ENCODE measurements around the gene SLC49A3.
A peak's percentile ranks its signal among the peaks of the same experiment; 100 is the strongest.

SLC49A3 gene

DNA sequence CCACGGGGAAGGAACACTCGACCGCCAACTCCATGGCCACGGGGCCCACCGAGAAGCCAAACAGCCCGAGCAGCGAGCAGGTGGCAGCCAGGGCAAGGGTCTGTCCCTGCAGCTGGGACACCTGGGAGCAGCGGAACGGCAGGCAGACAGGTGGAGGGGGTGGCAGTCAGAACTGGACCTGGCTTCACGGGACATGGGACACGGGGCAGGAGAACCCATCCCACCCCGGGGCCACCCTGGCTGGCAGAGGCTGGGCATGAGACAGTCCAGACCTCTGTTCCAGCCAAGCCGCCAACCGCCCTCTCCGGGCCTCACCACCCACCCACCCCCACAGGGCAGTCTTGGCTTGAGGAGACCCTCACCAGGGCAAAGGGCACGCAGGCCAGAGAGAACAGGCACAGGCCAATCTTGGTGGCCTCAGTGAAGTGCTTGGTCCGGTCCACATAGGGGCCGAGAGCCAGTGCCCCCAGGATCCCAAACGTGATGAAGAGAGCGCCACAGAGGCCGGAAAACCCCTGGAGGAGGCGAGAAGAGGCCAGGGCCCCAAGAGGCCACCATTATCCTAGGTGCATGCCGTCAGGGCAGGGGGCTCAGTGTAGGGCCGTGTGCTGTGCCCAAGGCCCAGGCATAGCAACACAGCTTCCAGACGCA is 5.6 kb downstream of the SLC49A3 start:
- H3K27ac ChIP-seq: no peak overlapping the region
- DNase-seq (ENCODE audit: low read depth, low spot score): no peak

DNA sequence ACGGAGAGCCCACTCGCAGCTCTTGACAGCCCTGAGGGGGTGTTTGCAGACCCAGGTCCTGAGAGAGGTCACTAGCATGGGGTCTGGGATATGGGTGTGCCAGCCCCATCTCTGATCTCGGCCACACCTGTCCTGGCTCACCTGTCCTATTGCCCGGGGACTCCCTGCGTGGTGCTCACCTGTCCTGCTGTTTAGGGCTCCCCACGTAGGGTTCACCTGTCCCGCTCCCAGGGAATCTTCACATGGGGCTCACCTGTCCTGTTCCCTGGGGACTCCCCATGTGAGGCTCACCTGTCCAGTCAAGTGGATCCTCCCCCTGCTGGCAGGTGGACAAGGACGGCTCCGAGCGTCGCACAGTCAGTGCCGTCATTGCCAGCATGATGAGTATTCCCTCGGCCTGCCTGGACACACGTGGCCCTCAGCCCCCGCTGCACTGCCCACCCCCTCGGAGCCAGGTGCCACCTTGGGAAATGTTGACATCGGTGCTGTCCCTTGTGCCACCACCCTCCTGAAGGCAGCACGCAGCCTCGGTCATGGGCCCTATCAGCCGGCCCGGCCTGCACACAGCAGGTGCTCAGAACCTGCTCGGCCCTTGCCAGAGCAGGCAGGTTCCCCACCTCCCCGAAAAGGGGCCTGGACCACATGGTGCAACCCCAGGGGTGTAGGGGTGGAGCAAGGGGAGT is 6.3 kb downstream of the SLC49A3 start:
- no peak for DNase-seq (ENCODE audit: low read depth, low spot score)
- H3K27ac ChIP-seq: no peak overlapping the region

- H3K27ac ChIP-seq: no peak overlapping the region
- DNase-seq (ENCODE audit: low read depth, low spot score): no peak
Measured at GRCh38 chr4:681736-682451, 7.1 kb downstream of the SLC49A3 start.

- DNase-seq (ENCODE audit: low read depth, low spot score): no peak
- no peak overlapping the region for H3K27ac ChIP-seq
Measured at GRCh38 chr4:680928-681645, 7.9 kb downstream of the SLC49A3 start.

GRCh38 chr4:680551-680927 is 8.4 kb downstream of the SLC49A3 start:
- DNase-seq (ENCODE audit: low read depth, low spot score): no peak
- no peak overlapping the region for H3K27ac ChIP-seq

- no peak overlapping the region for H3K27ac ChIP-seq
- no peak for DNase-seq (ENCODE audit: low read depth, low spot score)
Measured at GRCh38 chr4:680091-680490, 8.9 kb downstream of the SLC49A3 start.

- DNase-seq (ENCODE audit: low read depth, low spot score): no peak
Measured at GRCh38 chr4:679629-680028, 9.3 kb downstream of the SLC49A3 start.

DNA sequence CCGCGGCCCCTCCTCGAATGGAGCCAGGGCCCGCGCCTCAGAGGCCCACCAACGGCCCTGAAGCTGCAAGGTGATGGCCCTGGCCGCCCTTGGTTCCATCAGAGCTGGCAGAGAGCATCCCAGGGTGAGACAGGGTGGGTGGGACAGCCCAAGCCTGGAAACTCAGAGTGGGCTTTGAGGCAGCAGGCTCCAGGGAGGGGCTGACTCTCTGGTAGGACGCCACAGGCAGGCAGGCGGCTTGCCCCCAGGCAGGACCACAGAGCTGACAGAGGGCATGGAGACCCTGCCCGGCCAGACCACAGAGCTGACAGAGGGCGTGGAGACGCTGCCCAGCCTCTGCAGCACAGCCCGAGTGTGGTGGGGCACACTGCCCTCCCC is 9.9 kb downstream of the SLC49A3 start:
- no peak for DNase-seq (ENCODE audit: low read depth, low spot score)
- H3K27ac ChIP-seq: no peak overlapping the region

More at GRCh38 chr4:679629-680028, 9.3 kb downstream of the SLC49A3 start:
- H3K27ac ChIP-seq: no peak overlapping the region

DNA sequence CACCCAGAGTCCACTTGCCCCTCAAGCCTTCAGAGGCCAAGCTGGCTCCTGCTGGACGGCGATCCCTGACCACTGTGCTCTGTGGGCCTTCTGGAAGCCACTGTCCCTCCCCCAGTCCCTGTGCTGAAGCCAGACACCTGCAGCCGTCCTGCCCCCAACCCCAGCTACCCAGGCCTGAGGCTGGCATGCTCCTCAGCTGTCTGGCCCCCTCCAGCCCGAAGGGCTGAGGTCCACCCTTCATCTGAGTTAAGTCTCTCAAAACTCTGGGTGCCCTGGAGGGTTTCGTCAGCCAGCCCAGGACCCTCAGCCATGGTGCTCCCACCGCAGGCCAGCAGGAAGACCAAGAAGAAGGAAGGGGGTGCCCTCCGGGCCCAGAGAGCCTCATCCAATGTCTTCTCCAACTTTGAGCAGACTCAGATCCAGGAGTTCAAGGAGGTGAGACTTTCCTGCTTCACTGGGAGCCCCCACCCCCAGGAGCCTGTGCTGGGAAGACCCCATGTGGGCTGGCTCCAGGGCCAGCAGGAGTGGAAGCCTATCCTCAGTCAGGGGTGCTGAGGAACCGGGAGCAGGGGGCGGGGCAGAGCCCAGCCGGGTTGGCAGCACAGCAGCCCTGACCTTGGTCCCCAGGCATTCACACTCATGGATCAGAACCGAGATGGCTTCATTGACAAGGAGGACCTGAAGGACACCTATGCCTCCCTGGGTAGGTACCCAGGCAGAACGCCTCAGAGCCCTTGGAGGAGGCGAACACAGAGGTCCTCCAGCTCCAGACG is 10.4 kb downstream of the SLC49A3 start:
- no peak for DNase-seq (ENCODE audit: low read depth, low spot score)
- peak overlapping the region; percentile 10 for H3K27ac ChIP-seq

GRCh38 chr4:677431-678293 is 11.3 kb downstream of the SLC49A3 start:
- peak overlapping the region; percentile 10 for H3K27ac ChIP-seq
- peak; percentile 57 for DNase-seq (ENCODE audit: low read depth, low spot score)

GRCh38 chr4:676871-677235 is 12.1 kb downstream of the SLC49A3 start:
- DNase-seq (ENCODE audit: low read depth, low spot score): no peak
- no peak overlapping the region for H3K27ac ChIP-seq

GRCh38 chr4:675980-676870 is 12.7 kb downstream of the SLC49A3 start:
- no peak overlapping the region for H3K27ac ChIP-seq
- DNase-seq (ENCODE audit: low read depth, low spot score): no peak

DNA sequence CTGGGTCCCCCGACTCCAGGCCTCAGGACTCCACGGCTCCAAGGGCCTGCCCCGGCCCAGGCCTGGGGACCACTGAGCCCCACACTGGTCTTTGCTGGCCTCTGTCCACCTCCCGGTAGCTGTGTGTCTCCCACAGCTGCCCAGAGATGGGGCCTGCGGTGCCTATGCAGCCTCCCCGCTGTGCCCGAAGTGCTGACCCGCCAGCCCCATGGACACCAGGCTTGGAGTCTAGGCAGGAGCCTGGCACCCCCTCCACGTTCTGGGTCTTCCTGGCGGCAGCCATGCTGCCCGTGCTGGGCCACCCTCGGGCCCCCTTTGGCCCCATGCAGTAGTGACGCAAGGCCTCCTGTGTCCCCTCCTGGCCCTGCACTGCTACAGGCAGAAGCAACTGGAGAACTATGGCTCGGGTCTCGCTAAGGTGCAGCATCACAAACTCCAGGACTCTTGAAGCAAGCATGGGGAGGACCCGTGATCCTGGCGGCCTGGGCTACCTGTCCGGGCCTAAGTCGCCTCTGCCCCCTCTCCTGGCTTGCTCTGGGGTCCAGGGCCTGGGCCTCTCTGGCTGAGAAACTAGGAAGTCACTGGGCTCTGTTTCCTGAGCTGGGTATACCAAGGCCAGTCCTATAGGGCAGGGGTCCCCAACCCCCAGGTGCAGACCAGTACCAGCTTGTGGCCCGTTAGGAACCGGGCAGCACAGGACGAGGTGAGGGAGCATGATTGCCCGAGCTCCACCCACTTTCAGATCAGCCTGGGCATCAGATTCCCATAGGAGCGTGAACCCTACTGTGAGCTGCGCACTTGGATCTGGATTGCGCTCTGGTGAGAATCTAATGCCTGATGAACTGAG is 13.7 kb downstream of the SLC49A3 start:
- no peak for DNase-seq (ENCODE audit: low read depth, low spot score)
- H3K27ac ChIP-seq: peak overlapping the region; percentile 62

DNA sequence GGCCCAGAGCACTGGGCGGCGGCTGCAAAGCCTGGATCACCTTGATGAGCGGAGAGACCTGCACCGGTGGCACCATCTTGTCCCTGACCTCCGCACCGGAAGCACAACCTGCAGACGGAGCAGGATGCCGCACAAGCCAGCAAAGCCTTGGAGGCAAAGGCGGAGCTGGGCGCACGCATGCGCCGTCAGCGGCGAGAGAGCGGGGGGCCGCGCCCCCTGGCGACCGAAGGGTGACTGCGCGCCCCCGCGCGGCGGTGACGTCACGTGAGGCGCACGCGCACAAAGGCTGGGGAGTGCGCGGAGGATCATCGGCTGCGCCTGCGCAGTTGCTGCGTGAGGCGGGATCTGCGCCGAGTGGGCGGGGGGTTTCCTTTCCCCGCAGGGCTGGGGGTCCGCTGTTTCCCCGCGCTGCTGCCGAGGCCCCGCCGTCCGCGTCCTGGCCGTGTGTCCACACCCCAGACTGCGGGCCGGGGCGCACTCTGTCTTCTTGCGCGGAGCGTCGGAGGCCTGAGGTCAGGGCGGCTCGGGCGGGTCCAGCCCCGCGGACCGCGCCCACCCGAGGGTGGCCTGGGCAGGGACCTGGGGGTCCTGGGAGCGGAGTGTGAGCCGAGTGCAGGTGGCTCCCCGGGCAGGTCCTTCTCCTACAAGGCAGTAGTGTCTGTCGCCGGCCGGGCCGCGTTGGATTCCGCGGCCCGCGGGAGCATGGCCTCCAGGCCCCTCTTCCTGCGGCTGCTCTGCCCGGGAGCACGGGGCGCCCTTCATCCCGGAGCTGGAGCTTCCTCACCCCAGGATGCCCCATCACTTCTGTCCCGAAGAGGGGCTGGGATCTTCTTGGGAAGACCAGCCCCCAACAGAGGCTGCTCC is 14.5 kb downstream of the SLC49A3 start, which contains the start of the genes ATP5ME and MYL5:
ATP5ME (minus strand) TSS at position 105 of the 864 bp plus-strand sequence; CDS start at position 76, 29 bp downstream.
MYL5 (plus strand) TSS at position 371 of the 864 bp plus-strand sequence. CDS start 3,485 bp downstream, outside the sequence.
- peak within 1 kb of the TSS; percentile 62 for H3K27ac ChIP-seq
- DNase-seq (ENCODE audit: low read depth, low spot score): peak; percentile 86

DNA sequence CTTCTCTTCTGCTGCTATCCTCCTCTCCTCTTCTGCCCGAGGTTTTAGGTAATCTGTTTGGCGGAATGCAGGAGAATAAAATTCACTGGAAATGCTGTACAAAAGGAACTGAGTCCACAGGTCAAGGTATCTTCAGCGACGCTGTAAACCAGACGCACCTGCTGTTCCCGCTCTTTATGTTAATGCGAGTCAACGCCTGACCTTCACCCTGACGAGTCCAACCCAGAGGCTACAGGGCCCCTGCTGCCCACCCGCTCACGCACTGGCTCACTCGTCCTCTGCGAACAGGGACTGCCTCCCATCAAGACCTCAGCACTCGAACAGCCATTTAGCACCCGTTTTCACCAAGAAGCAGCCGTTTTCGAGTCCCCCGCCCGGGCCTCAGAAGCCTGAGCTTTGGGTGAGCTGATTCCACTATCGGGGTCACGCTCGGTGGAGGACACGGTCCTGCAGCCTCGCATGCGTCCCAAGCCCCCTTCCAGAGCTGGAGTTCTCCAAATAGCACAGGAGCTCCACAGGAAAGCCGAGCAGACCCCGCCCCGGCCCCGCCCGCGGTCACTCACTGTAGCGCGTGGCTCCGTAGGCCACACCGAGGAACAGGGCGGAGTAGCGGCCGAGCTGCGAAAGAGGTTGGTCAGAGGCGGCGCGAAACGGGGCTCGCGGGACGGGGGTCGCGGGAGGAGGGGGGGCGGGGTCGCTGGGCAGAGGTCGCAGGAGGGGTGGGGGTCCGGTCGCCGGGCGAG is 15.4 kb downstream of the SLC49A3 start:
- DNase-seq (ENCODE audit: low read depth, low spot score): no peak
- H3K27ac ChIP-seq: peak overlapping the region; percentile 62

Data from epithelial cell of prostate (primary cell).